Keratinocyte (primary cell): ENCODE data around the gene SPIRE1. TPM values are rescaled to one million over a fixed set of nuclear protein-coding genes. Genes with fewer than 3 reads are reported as not detected.

Experiments
- DNase-seq: peaks from one replicate; pipeline ENCODE4 v3.0.0-alpha.2; 2011; ENCODE audit warnings: low read depth, missing footprints, low spot score
- FAIRE-seq: peaks from 2 replicates; lab custom pipeline; 2011; peaks lifted over from hg19 to GRCh38; lab: Jason Lieb, UNC
- H2AFZ ChIP-seq: 2 replicates; pipeline ENCODE4 v1.6.0; 2012; ENCODE audit warnings: low read length, control low read depth, inconsistent platforms; ENCODE audit not compliant: control insufficient read depth
- H3K27ac ChIP-seq: 2 replicates; pipeline ENCODE4 v1.5.1; 2011; ENCODE audit warnings: low read length; ENCODE audit not compliant: control insufficient read depth, insufficient read depth
- H3K27me3 ChIP-seq: 3 replicates; pipeline ENCODE4 v1.6.0; 2011; ENCODE audit warnings: low read length; ENCODE audit not compliant: control insufficient read depth, insufficient read depth; ENCODE audit errors: extremely low read depth
- H3K36me3 ChIP-seq, 2 experiments: 2 replicates in 1 of 2; 3 replicates in 1 of 2; pipeline ENCODE4 v1.5.1; 2011; ENCODE audit warnings: low read length in 2 of 2, mild to moderate bottlenecking in 1 of 2; ENCODE audit not compliant: control insufficient read depth in 2 of 2, insufficient read depth in 2 of 2; ENCODE audit errors: extremely low read depth in 1 of 2
- H3K4me1 ChIP-seq: 3 replicates; pipeline ENCODE4 v1.5.1; 2011; ENCODE audit warnings: low read length; ENCODE audit not compliant: control insufficient read depth, insufficient read depth; ENCODE audit errors: extremely low read depth
- H3K4me2 ChIP-seq: 3 replicates; pipeline ENCODE4 v1.6.0; 2011; ENCODE audit warnings: low read depth, low read length; ENCODE audit not compliant: control insufficient read depth, insufficient read depth; ENCODE audit errors: extremely low read depth
- H3K4me3 ChIP-seq, 3 experiments: fragments of 200-600 bp in 1 of 3; sonication (generic) in 1 of 3; 2 replicates in 2 of 3; 3 replicates in 1 of 3; pipeline ENCODE4 v1.5.1; 2011 to 2016; ENCODE audit warnings: low read length in 3 of 3, mild to moderate bottlenecking in 3 of 3, control low read depth in 2 of 3, inconsistent platforms in 1 of 3, low read depth in 1 of 3, mixed read lengths in 1 of 3, mixed run types in 1 of 3, moderate library complexity in 1 of 3; ENCODE audit not compliant: control insufficient read depth in 2 of 3, insufficient read depth in 2 of 3; ENCODE audit errors: extremely low read depth in 1 of 3
- H3K79me2 ChIP-seq: 2 replicates; pipeline ENCODE4 v1.6.0; 2012; ENCODE audit warnings: low read length; ENCODE audit not compliant: control insufficient read depth, insufficient read depth
- H3K9ac ChIP-seq: 3 replicates; pipeline ENCODE4 v1.6.0; 2011; ENCODE audit warnings: low read length; ENCODE audit not compliant: control insufficient read depth, insufficient read depth; ENCODE audit errors: extremely low read depth
- H3K9me1 ChIP-seq: 3 replicates; pipeline ENCODE4 v1.6.0; 2011; ENCODE audit warnings: low read length; ENCODE audit not compliant: control insufficient read depth, insufficient read depth; ENCODE audit errors: extremely low read depth
- H3K9me3 ChIP-seq: 2 replicates; pipeline ENCODE4 v1.5.1; 2012; ENCODE audit warnings: low read depth, low read length; ENCODE audit not compliant: control insufficient read depth
- H4K20me1 ChIP-seq: 3 replicates; pipeline ENCODE4 v1.6.0; 2011; ENCODE audit warnings: low read length; ENCODE audit not compliant: control insufficient read depth, insufficient read depth; ENCODE audit errors: extremely low read depth
- CTCF ChIP-seq, 3 experiments: IDR thresholded peaks in 1 of 3; conservative IDR thresholded peaks in 1 of 3; optimal IDR thresholded peaks in 1 of 3; 2 replicates in 2 of 3; 3 replicates in 1 of 3; pipeline versions ENCODE3 to v1.5.1; 2011; ENCODE audit warnings: low read length in 3 of 3, mild to moderate bottlenecking in 3 of 3, moderate library complexity in 2 of 3, control low read depth in 1 of 3, inconsistent platforms in 1 of 3; ENCODE audit not compliant: insufficient read depth in 2 of 3; ENCODE audit errors: extremely low read depth in 1 of 3
- EZH2 ChIP-seq: IDR thresholded peaks from one replicate; pipeline ENCODE4 v1.6.1; 2012; ENCODE audit warnings: inconsistent platforms, mild to moderate bottlenecking, low read length, moderate library complexity
- dilution Hi-C: fragments of 300-500 bp; cut with MboI; formaldehyde crosslinking; loops from one replicate; pipeline ENCODE4 v1.7.0; 2020; ENCODE audit warnings: low sequenced_read_pairs; ENCODE audit not compliant: extremely low pct_ligation_motif_present
- polyA plus RNA-seq, 5 experiments: library from polyadenylated mRNA; depleted of rRNA in 3 of 5; stranded (reverse) in 3 of 5; stranded (forward) in 1 of 5; unstranded in 1 of 5; fragments of >200 nt; gene quantifications; 1 replicate in 1 of 5; 2 replicates in 3 of 5; 3 replicates in 1 of 5; pipeline versions ENCODE4 v1.2.1 to v1.2.3, GENCODE V29; 2011 to 2012; ENCODE audit warnings: missing spikeins in 2 of 5, low read depth in 1 of 5, low replicate concordance in 1 of 5

The SPIRE1 gene
- polyA plus RNA-seq, 1 donor (not counting 4 experiments of a cell fraction or from before 2014, with no cell fraction given): 20.6 TPM

GRCh38 chr18:12500986-12501385 lies 156.9 kb downstream of the SPIRE1 start:
- no peak for DNase-seq
- dilution Hi-C loops: no loop called here
- no peaks in the 10 kb centered on the region for H3K27me3 ChIP-seq
- H3K79me2 ChIP-seq: no peaks in the 10 kb centered on the region
- TF ChIP-seq EZH2: no peak
- no peak overlapping the region for H2AFZ ChIP-seq
- no peaks in the 10 kb centered on the region for H3K9me1 ChIP-seq
- no peak overlapping the region for H3K9ac ChIP-seq
- FAIRE-seq: no peak
- H4K20me1 ChIP-seq: no peaks in the 10 kb centered on the region
- peaks cover 0 to 3% of the 10 kb centered on the region in 2 experiments for H3K36me3 ChIP-seq
- no peak overlapping the region for H3K27ac ChIP-seq
- no peak overlapping the region for H3K4me3 ChIP-seq
- no peaks in the 10 kb centered on the region for H3K9me3 ChIP-seq
- no peak overlapping the region for H3K4me2 ChIP-seq
- H3K4me1 ChIP-seq: peaks cover 3% of the 10 kb centered on the region

GRCh38 chr18:12497839-12498238 lies 160.1 kb downstream of the SPIRE1 start:
- Histone ChIP-seq H3K9me3 (no peaks in the 10 kb centered on the region), H2AFZ (no peak overlapping the region), H3K27ac (no peak overlapping the region), H3K4me1 (peaks cover 3% of the 10 kb centered on the region), H3K9ac (no peak overlapping the region), H3K36me3 (peaks cover 0 to 2% of the 10 kb centered on the region in 2 experiments), H3K9me1 (no peaks in the 10 kb centered on the region), H3K27me3 (no peaks in the 10 kb centered on the region), H3K4me2 (no peak overlapping the region), H4K20me1 (no peaks in the 10 kb centered on the region), H3K79me2 (no peaks in the 10 kb centered on the region), H3K4me3 (no peak overlapping the region)
- dilution Hi-C loops: no loop called here
- DNase-seq: no peak
- TF ChIP-seq CTCF (optimal IDR thresholded peaks at IDR 0.05 in 1 of 3, IDR thresholded peaks at IDR 0.05 in 1 of 3, conservative IDR thresholded peaks at IDR 0.05 in 1 of 3; ENCODE audit: extremely low read depth in 1 of 3, insufficient read depth in 2 of 3, low read length in 3 of 3): no peak
- TF ChIP-seq EZH2: no peak
- FAIRE-seq: no peak

GRCh38 chr18:12497296-12497695 lies 160.6 kb downstream of the SPIRE1 start:
- Histone ChIP-seq H3K9ac (no peak overlapping the region), H3K79me2 (no peaks in the 10 kb centered on the region), H3K27ac (no peak overlapping the region), H3K4me3 (no peak overlapping the region), H4K20me1 (no peaks in the 10 kb centered on the region), H3K4me2 (no peak overlapping the region), H3K36me3 (peaks cover 0 to 4% of the 10 kb centered on the region in 2 experiments), H3K27me3 (no peaks in the 10 kb centered on the region), H3K4me1 (peaks cover 3% of the 10 kb centered on the region), H3K9me1 (no peaks in the 10 kb centered on the region), H2AFZ (no peak overlapping the region), H3K9me3 (no peaks in the 10 kb centered on the region)
- dilution Hi-C loops: no loop called here
- no peak for TF ChIP-seq EZH2
- TF ChIP-seq CTCF (optimal IDR thresholded peaks at IDR 0.05 in 1 of 3, IDR thresholded peaks at IDR 0.05 in 1 of 3, conservative IDR thresholded peaks at IDR 0.05 in 1 of 3; ENCODE audit: extremely low read depth in 1 of 3, insufficient read depth in 2 of 3, low read length in 3 of 3): no peak
- FAIRE-seq: no peak
- no peak for DNase-seq
